GM21447 (cell line): Measurements from ENCODE around the gene GNPAT.

ENCODE experiments used
- ATAC-seq: cut with Tn5 transposase; IDR thresholded peaks from one replicate; pipeline ENCODE4 v1.9.1; 2021; ENCODE audit not compliant: unreplicated experiment

The GNPAT gene

GRCh38 chr1:231213831-231214573 lies 27.0 kb upstream of the GNPAT start:
- no peak for ATAC-seq

GRCh38 chr1:231214918-231215680 lies 25.9 kb upstream of the GNPAT start:
- ATAC-seq = no peak

- ATAC-seq = no peak
Measured at GRCh38 chr1:231215681-231216385, 25.2 kb upstream of the GNPAT start.

GRCh38 chr1:231216498-231216897 lies 24.5 kb upstream of the GNPAT start:
- ATAC-seq = no peak

- ATAC-seq = no peak
Measured at GRCh38 chr1:231217056-231217455, 24.0 kb upstream of the GNPAT start.

- no peak for ATAC-seq
Measured at GRCh38 chr1:231218078-231218477, 22.9 kb upstream of the GNPAT start.

GRCh38 chr1:231219422-231220401 lies 21.3 kb upstream of the GNPAT start:
- ATAC-seq = no peak

- ATAC-seq = no peak
Measured at GRCh38 chr1:231220801-231221200, 20.2 kb upstream of the GNPAT start.

- ATAC-seq = no peak
Measured at GRCh38 chr1:231226156-231226555, 14.9 kb upstream of the GNPAT start.

- ATAC-seq = no peak
Measured at GRCh38 chr1:231231511-231231910, 9.5 kb upstream of the GNPAT start.

- peak; percentile 88 for ATAC-seq
Measured at GRCh38 chr1:231232870-231233734, 7.9 kb upstream of the GNPAT start.

- no peak for ATAC-seq
Measured at GRCh38 chr1:231233735-231234417, 7.1 kb upstream of the GNPAT start.

- ATAC-seq = no peak
Measured at GRCh38 chr1:231234506-231234905, 6.5 kb upstream of the GNPAT start.

GRCh38 chr1:231235526-231236207 lies 5.3 kb upstream of the GNPAT start:
- no peak for ATAC-seq

- no peak for ATAC-seq
Measured at GRCh38 chr1:231236208-231236591, 4.8 kb upstream of the GNPAT start.

GRCh38 chr1:231236938-231237337 lies 4.1 kb upstream of the GNPAT start:
- no peak for ATAC-seq

- ATAC-seq = no peak
Measured at GRCh38 chr1:231238298-231238697, 2.7 kb upstream of the GNPAT start.

- ATAC-seq = peak; percentile 12
Measured at GRCh38 chr1:231240531-231240882, 505 bp upstream of the GNPAT start.

GRCh38 chr1:231241750-231242149 lies 738 bp downstream of the GNPAT start:
- ATAC-seq = peak; percentile 26
